HEK293T (cell line): ENCODE results near the gene SLC13A3.

Experiments used
- BHLHE40 ChIP-seq: fragments of 450-650 bp; IDR thresholded peaks from 2 replicates; pipeline ENCODE4 v1.6.1; 2016; ENCODE audit warnings: mild to moderate bottlenecking, moderate library complexity, borderline replicate concordance
- TARDBP ChIP-seq: fragments of 450-650 bp; IDR thresholded peaks from 2 replicates; pipeline ENCODE4 v1.6.1; 2016

DNA sequence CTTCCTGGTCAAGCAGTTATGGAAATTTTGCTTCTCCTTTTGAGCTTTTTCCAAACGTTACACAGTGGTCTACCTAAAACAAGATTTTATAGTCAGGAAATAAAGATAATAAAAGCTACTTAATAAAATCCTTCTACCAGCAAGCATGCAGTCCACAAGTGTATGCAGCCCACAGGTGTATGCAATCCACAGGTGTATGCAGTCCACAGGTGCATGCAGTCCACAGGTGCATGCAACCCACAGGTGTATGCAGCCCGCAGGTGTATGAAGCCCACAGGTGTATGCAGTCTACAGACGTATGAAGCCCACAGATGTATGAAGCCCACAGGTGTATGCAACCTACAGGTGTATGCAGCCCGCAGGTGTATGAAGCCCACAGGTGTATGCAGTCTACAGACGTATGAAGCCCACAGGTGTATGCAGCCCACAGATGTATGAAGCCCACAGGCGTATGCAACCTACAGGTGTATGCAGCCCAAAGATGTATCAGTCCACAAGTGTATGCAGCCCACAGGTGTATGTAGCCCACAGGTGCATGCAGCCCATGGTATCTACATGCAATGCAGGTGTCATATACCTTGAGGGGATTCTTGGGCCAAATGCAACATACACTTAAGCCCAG, 74.4 kb downstream of the SLC13A3 start:
- no peak for TF ChIP-seq BHLHE40
- no peak for TF ChIP-seq TARDBP
